Chondrocyte (in vitro differentiated cells): ENCODE data around the gene ATP9A. TPM values are rescaled to one million over a fixed set of nuclear protein-coding genes. Genes with fewer than 3 reads are reported as not detected.
"Not testable (repeated sequence)": the region's sequence is repeated elsewhere in the genome, so short reads cannot be mapped to it uniquely, and the experiment has no call there.

Source experiments
- DNase-seq: peaks from one replicate; pipeline ENCODE4 v3.0.0; 2021; ENCODE audit warnings: mixed read lengths, low spot score
- H3K27ac Mint-ChIP-seq: one replicate; pipeline ENCODE4 v1.8.0; 2021; ENCODE audit warnings: mild to moderate bottlenecking, moderate library complexity, mixed read lengths; ENCODE audit not compliant: unreplicated experiment
- H3K27me3 Mint-ChIP-seq: 2 replicates; pipeline ENCODE4 v1.8.0; 2021; ENCODE audit warnings: low read depth, mixed read lengths
- H3K36me3 Mint-ChIP-seq: 2 replicates; pipeline ENCODE4 v1.8.0; 2021; ENCODE audit warnings: low read depth, mixed read lengths
- H3K4me1 Mint-ChIP-seq: 2 replicates; pipeline ENCODE4 v1.8.0; 2021; ENCODE audit warnings: low read depth, mild to moderate bottlenecking, mixed read lengths
- H3K4me3 Mint-ChIP-seq: one replicate; pipeline ENCODE4 v1.8.0; 2021; ENCODE audit warnings: mild to moderate bottlenecking, moderate library complexity, mixed read lengths; ENCODE audit not compliant: unreplicated experiment
- H3K9me3 Mint-ChIP-seq: 2 replicates; pipeline ENCODE4 v1.8.0; 2021; ENCODE audit warnings: low read depth, mixed read lengths
- CTCF ChIP-seq: fragments of 200-600 bp; sonication (generic); IDR thresholded peaks from 2 replicates; pipeline ENCODE4 v1.5.0; 2021; ENCODE audit warnings: antibody characterized with exemption, mild to moderate bottlenecking, moderate library complexity
- total RNA-seq: library from RNA; stranded (reverse); gene quantifications from 3 replicates; pipeline ENCODE4 v1.2.1, GENCODE V29; 2021

ATP9A gene
- total RNA-seq, 1 donor from 2014 or later = 43.1 TPM

GRCh38 chr20:51571460-51571794, 196.8 kb downstream of the ATP9A start:
- H3K27me3 Mint-ChIP-seq = peaks cover 3% of the 10 kb centered on the region
- no peak for TF ChIP-seq CTCF
- H3K36me3 Mint-ChIP-seq = no peaks in the 10 kb centered on the region
- peaks cover 6% of the 10 kb centered on the region for H3K9me3 Mint-ChIP-seq
- no peak overlapping the region for H3K4me3 Mint-ChIP-seq
- no peak overlapping the region for H3K27ac Mint-ChIP-seq
- no peak for DNase-seq
- no peaks in the 10 kb centered on the region for H3K4me1 Mint-ChIP-seq

GRCh38 chr20:51570739-51571459, 197.3 kb downstream of the ATP9A start:
- Mint-ChIP-seq H3K4me3 (no peak overlapping the region), H3K27ac (no peak overlapping the region), H3K9me3 (peaks cover 6% of the 10 kb centered on the region), H3K27me3 (peaks cover 3% of the 10 kb centered on the region), H3K4me1 (peaks cover 3% of the 10 kb centered on the region), H3K36me3 (no peaks in the 10 kb centered on the region)
- no peak for TF ChIP-seq CTCF
- no peak for DNase-seq

DNA sequence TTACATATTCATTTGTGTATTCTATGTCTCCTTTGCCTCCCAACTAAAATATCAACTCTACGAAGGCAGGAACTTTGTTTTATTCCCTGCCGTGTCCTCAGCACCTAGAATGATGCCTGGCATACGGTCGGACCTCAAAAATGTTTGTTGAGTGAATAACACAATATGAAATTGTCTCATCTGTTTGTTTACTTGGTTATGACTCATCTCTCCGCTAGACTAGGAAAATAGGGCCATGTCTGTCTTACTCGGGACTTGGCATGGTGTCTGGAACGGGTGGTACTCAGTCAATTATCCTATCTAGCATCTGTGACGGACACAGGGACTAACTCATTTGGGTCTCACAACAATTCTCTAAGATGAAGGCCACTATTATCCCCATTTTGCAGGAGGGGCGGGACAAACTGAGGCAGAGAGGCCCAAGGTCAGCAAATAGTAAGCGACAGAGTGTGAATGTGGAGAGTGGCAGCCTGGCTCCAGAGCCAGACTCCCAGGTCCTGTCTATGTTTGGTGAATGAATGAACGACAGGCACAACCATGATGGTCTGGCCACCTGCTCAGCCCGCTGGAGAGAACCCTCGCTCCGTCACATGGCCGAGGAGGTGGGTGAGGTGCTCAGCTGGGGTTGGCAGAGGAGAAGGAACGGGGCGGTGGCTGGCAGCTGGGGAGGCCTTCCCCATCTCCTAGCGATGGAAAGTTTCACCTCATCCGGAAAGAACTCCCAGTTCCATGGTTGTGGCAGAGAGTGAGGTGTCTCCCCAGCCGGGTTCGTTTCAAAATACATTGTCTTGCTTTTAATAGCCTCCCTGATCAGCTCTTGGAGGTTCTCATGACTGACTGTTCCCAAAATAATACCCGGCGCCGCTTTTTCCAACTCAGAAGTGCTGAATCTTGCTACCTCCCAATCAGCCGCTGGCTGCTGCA, 198.1 kb downstream of the ATP9A start:
- Mint-ChIP-seq H3K4me1 (peaks cover 11% of the 10 kb centered on the region), H3K4me3 (no peak overlapping the region), H3K9me3 (peaks cover 6% of the 10 kb centered on the region), H3K27ac (no peak overlapping the region), H3K36me3 (no peaks in the 10 kb centered on the region), H3K27me3 (peaks cover 3% of the 10 kb centered on the region)
- no peak for TF ChIP-seq CTCF
- no peak for DNase-seq

GRCh38 chr20:51568533-51568932, 199.7 kb downstream of the ATP9A start:
- H3K27me3 Mint-ChIP-seq, H3K27ac Mint-ChIP-seq, H3K9me3 Mint-ChIP-seq, DNase-seq, H3K4me3 Mint-ChIP-seq, H3K36me3 Mint-ChIP-seq: not testable (repeated sequence)
- peaks cover 17% of the 10 kb centered on the region for H3K4me1 Mint-ChIP-seq

DNA sequence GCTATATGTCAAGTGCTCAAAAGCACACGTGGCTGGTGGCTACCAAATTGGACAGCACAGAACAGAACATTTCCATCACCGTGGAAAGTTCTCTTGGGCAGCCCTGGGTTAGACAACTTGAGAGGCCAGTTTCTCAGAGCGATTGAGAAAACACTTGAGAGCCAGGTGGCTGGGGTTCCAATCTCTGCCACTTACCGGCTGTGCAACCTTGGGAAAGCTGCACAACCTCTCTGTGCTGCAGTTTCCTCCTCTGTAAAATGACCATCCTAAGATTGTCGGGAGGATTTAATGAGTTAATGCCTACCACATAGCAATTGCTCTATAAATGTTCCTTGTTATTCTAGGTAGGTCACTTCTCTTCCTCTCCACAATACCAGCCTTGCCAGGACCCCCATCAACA, 200.6 kb downstream of the ATP9A start:
- TF ChIP-seq CTCF = no peak
- Mint-ChIP-seq H3K4me1 (peaks cover 26% of the 10 kb centered on the region), H3K36me3 (no peaks in the 10 kb centered on the region), H3K27ac (no peak overlapping the region), H3K27me3 (peaks cover 3% of the 10 kb centered on the region), H3K4me3 (no peak overlapping the region), H3K9me3 (no peaks in the 10 kb centered on the region)
- no peak for DNase-seq
